ENCODE data around the gene PCSK4.
A peak's percentile ranks its signal among the peaks of the same experiment; 100 is the strongest.
"Not testable (repeated sequence)": the region's sequence is repeated elsewhere in the genome, so short reads cannot be mapped to it uniquely, and the experiment has no call there.

The PCSK4 gene

DNA sequence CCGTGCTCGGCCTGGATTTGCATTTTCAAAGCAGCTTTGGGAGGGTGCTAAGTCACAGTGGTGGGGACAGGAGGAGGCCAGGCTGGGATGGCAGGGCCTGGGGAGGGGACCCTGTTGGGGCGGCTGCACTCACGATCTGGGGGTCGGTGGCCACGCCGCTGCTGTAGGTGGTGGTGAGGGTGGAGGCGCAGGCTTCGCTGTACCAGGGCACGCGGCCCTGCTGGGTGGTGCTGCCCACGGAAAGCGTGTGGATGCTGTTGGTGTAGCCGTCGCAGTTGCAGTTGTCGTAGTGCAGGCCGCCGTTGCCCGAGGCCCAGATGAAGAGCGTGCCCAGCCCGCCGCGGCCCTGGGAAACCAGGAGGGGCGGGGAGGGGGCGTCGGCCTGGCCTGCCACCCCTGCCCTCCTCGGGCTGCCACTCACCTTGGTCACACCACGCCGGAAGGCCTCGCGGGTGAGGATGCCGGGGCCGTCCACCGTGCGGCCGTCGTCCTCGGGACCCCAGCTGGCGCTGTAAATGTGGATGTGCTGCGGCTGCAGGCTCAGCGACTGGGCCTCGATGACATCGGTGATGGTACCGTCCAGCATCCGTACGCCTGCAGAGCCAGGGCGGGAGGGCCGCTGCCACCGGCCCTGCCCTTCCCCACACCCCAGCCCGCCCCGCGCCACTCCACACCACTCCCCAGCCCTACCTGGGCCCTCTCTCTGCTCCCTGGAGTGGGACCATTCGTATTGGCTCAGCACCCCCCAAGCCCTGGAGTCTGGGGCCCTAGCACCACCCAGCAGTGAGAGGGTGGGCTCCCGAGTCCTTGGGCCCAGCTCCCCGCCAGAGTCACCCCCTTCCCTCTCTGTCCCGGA lies 3.2 kb downstream of the PCSK4 start:
- no peak for DNase-seq

DNA sequence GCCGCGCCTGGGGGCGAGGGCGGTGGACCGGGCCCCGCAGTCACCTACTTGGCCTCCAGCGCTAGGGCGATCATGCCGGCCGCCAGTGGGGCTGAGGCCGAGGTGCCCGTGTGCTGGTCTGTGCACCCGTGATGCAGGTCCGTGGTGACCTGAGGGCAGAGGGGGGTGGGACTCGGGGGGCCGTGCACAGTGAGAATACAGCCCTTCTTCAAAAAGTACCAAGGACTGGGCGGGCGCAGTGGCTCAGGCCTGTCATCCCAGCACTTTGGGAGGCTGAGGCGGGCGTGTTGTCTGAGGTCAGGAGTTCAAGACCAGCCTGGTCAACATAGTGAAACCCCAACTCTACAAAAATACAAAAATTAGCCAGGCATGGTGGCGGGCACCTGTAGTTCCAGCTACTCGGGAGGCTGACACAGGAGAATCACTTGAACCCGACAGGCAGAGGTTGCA lies 6.1 kb downstream of the PCSK4 start:
- DNase-seq = no peak

DNA sequence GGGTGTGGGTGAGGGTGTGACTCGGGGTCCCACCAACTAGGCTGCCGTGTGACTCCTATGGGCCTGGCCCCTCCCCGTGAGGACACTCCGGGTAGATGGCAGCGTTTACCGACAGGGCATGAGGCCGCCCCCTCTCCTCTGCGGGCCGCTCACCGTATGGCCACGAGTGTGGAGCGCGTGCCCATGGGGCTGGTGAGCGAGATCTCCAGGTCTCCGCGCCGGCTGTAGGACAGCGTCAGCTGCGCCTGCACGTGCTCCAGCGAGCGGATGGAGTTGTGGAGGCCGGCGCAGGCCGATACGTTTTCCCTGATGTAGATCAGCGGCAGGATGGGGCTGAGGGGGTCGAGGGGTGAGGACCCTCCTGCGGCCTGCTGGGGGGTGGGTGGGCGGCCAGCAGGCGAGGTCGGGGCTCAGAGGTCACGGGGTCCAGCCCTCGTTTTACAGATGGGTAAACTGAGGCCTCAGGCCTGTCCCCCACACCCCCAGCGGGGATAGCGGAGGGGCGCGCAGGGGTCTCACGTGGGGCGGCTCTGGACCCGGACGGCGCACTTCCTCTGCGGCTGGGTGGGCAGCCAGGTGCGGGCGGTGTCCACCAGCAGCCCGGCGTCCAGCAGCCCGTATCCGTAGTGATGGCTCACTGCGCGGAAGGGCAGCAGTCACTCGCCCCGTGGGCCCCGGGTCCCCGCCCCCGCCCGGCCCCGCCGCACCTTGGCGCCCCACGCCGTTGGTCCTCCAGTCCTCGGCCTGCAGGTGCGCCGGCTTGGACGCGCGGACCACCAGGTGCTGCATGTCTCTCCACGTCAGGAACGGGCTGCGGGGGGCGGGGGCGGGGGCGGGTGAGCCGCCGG lies 6.8 kb downstream of the PCSK4 start:
- no peak for DNase-seq

DNA sequence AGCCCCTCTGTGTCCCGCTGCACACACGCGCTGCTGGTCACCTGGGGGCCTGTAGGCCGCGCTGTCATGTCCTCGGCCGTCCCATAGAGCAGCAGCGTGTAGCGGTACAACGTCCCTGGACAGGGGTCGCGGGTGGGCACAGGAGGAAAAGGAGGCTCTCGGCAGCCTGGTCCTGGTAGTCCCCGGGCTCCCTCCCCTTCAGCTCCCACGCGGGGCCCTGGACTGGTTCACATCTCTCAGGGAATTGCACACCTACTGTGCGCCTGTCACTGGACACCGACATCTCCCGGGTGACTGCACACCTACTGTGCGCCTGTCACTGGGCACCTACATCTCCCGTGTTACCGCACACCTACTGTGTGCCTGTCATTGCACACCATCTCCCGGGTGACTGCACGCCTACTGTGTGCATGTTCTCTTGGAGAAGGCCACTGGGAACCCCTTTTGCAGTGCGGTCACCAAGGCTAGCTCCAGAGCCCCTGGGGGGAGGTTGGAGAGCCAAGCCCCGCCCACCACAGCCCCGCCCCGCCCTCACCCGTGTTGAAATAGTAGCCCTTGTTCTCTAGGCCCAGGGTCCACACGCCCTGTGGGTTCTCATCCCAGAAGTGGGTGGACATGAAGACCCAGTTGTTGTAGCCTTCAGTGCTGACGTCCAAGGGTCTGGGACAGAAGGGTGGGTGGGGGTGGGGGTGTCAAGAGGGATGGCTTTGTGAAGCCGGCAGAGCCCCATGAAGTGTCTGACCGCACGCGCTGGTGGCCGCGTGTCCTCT lies 7.6 kb downstream of the PCSK4 start:
- no peak for DNase-seq

DNA sequence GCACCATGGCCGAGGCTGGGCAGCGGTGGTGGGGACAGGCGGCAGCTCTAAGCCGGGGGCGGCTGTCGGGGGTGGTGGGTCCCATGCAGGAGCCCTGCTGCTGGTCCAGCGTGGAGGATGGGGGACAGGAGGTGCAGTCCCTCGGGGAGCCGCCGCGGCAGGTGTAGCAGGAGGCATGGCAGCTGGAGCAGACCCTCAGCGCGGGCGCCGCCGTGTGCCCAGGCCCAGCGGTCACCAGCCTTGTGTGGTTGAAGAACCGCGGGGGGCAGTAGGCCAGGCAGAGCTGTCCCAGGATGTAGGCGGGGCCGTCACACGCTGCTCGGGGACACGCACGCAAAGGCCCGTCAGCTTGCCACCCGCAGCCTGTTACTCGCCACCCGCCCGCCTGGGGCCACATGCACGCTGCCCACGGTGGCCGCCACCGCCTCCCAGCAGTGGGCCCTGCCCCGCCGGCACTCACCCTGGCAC lies 8.2 kb downstream of the PCSK4 start:
- no peak for DNase-seq

DNA sequence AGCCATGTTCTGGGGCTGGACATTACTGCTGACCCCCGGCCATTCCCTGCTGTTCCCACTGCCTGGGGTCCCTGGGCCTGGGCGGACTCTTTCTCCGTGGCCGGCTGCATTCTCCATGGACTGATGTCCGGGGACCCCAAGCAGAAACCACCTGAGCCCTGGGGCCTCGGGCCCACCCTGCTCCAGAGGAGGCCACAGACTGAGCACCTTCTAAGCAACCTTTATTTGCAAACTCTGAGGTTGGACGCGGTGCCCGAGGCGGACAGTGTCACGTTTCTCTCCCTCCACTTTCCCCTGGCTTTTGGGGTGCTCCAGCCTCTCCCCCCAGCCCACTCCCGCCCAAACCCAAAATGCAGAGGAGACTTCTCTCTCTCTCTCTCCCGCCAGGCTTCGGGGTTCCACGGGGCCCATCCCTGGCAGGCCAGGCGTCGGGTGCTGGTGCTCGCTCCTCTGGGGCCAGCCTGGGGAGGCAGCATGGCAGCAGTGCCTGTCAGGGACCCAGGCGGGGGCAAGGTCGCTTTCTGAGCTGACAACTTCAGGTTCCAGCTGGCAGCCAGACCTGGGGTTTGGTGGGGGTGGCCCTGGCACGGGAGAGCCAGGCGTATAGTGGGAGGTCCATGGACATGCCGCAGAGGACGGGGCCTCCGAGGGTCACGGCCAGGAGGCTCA lies 8.8 kb downstream of the PCSK4 start:
- no peak for DNase-seq

DNA sequence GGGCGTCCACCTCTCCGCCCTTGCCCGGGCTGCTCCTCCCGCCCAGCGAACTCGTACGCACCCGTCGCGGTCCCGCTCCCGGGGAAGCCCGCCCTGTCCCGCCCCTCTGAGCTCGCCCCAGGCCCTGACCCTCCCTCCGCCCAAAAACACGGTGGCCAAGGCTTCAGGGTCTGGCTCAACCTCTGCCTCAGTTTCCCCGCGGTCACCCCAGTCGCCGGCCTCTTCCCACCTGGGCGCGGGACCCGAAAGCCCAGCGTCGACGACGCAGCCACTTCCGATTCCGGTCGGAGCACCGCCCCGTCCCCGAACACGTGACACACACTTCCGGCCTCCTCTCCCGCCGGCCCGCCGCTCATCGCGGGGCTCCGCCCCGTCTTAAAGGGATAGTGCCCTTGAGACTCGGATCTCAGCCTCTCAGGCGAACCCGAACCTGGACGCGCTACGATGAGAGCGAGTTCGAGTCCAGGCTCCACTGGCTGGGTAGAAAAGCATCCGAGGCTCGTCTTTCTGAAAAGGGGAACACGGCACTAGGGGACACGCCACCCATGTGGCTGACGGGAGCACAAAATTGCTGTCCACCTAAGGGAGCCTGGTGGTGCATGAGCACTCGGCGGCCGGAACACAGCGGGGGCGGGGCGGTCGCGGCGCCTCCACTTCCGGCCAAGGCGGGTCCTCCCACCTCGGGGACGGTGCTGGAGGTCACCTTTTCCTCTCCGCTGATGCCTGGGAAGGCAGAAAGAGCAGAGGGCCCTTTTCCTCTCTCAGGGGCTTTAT lies 11.0 kb downstream of the PCSK4 start, which contains the start of gene C19orf25:
Gene C19orf25 (minus strand): TSS at position 282 of the 774 bp plus-strand sequence. CDS start 312 bp downstream, outside the sequence.
- peak; percentile 79 for DNase-seq

DNA sequence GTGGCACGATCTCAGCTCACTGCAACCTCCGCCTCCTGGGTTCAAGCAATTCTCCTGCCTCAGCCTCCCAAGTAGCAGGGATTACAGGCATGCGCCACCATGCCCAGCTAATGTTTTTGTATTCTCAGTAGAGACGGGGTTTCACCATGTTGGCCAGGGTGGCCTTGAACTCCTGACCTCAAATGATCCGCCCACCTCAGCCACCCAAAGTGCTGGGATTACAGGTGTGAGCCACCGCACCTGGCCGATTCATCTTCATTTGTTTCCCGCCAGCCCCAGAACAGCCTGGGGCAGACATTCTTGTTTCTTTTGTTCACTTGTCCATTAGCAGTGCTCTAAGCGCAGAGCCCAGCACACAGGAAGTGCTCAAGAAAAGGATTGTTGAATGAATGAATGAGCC lies 13.1 kb downstream of the PCSK4 start:
- DNase-seq = not testable (repeated sequence)

DNA sequence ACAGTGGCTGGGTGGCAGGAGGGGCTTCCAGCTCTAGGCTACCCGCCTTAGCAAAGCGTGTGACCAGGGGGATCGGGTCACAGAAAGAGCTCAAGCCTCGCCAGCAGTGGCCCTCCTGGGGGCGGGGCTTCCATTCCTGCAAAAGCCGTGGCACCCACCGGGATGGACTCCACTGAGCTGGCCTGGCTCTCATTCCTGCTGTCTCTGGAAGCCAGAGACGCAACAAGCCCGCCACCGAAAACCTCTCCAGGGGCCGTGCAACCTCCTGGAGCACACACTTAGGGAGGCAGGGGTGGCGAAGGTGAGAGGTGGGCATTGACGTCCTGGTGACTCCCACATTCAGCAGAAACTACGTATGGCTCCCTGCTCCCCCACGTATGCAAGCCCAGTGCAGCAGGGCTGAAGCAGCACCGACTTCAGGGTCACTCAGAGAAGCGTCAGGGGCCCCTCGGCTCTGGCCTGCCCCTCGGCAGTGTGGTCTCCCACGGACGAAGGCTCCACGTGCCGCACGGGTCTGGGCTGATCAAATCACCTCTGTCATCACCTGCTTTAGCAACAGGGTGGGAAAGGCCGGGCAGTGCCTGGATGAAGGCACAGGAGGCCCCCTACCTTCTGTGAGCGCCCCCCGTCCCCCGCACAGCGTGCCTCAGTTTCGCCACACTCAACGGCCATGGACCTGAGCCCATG lies 14.3 kb downstream of the PCSK4 start:
- DNase-seq = no peak

DNA sequence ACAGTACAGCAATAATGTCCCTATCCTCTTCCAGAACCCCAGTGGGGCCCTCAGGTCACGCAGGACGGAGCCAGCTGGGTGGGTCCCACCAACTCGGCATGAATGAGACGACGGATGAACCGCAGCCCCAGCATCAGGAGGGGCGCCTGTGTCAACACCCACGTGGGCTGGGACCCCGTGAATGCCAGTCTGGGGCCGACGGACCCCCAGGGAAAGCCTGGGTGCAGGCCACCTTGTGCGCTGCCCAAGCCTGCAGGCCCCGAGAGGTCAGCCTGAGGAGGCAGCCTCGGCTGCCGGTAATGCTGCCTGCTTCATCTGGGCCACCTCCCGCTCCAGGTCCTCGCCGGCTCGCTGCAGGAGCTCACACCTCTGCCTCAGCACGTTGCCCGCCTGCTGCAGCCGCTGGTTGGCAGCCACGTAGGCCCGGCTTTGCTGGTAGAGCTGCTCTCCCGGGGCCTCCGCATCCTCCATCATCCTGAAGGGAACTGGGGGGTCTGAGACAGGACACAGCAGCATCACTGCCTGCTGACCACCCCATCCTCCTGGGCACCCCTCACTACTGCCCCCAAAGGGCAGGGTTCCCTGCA lies 15.3 kb downstream of the PCSK4 start:
- DNase-seq = no peak

DNA sequence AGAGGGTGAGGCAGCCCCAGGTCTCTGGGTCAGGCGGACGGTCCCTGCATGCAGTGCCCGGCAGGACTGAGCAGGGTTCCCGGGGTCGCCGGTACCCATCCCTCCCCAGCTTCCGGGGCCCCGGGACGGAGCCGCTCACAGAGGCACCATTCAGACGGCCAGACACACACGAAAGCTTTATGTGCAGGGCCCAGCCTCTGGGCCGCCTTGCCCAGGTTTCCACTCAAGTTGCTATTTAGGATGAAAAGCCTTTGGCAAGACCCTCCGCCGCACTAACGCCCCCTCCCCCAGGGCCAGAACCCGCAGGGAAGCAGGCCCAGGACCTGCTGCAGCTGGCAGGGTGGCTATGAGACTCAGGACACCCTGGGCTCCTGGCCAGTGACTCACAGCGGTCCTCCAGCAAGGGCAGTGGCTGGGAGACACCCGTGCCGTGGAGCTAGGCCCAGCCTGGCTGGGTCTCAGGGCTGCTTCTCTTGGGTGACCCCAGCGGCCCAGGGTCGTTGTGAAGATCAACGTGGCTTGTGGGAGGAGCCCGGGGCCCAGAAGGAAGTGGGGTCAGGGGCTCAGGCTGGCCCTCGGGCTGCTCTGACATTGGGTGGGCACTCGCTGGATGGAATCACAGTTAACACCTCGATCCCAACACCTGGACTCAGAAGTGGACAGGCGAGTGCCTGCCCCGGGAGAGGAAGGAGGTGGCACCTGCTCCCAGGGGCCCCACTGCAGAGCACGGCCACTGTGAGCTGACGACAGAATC lies 16.0 kb downstream of the PCSK4 start:
- no peak for DNase-seq

DNA sequence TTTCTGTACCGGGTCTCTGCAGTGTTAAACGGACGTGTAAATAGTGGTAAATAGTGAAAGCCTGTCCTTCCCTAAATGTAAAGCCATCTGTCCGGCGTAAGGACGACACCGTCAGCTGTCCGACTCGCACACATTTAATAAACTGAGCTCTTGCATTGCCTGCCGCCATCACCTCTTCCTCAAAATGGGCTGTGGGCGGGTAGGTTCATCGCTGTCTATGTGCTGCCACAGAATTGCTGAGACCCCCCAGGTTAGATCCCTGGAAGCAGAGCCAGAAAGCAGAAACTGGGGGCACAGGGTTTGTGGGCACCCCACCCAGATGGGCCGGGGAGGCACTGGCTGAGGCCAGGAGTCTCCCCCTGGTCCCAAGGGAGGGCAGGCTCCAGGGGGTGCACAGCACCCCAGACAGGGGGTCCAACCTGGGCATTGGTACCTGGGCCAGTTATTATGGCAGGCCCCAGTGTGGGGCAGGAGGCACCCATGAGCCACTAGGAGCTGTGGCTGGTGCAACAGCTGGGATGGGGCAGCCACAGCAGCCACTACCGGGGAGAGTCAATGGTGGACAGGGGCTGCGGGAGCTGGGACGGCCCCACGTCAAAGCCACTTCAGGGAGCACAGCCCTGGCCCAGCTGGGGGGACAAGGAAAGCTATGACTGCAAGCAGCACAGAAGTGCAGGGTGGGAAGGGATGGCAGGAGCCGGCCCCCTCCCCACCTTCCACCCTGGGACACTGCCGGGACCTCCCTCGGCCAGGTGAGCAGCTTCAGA lies 16.9 kb downstream of the PCSK4 start:
- DNase-seq = no peak

DNA sequence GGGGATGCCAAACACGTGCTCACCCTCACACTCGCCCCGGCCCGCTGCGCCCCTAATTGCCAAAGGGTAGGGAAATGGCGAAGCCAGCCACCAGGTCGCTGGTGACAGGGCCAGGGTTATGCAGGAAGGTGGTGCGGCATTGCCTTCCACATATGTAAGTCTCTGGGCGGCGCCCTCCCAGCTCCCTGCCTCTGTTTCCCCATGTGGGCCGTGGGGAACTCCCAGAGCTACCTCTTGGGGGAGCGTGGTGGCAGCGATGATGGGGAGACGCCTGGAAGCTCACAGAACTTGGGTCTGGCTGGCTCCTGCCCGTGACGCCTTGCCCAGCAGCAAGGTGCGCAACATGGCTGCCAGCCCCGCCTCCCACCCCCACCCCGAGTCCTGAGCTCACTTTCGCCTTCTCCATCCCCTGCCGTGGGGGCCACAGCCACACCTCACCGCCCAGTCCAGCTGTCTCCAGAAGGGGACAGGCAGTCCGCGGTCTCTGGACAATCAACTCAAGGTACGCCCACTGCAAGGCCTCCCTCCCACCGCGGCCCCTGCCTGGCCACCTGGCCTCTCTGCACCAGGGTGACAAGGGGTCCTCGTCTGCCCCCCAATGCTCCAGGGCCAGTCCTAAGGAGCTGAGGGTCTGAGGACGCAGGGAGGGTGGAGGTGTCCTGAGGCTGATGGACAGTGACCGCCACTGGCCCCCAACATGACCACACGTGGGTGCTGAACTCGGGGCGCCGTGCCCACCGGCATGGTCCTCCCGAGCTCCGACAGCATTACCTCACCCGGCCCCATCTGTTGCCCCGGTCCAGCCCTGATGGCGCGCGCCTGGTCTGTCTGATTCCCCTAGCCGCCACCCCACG lies 17.7 kb downstream of the PCSK4 start:
- DNase-seq = no peak

DNA sequence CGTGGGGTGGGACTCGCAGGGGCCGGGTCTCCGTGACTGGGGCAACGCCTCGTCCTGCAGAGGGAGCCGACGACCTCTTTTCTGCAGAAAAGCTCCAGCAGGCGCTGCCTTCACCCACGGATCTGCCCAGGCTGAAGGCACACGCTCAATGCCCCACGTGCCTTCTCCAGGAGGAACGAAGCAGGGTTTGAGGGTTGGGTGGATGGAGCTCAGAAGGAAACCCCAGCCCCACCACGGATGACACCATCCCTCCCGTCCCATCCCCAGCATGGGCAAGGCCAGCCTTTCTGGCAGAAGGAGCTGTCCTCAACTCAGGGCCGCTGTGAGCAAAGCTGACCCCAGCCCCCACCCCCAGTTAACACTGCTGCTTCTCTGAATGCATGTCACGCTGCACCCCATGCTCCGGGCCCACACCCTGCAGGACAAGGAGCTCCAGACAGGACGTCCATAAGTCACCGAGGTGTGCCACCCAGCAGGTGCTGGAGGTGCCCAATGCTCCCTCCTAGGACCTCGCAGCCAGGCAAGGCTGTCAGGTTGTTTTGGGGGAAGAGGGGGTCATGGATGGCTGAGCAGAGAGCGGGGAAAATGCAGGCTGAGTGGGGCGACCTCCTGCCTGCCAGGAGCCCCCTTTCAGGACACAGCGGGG lies 18.5 kb downstream of the PCSK4 start:
- no peak for DNase-seq

DNA sequence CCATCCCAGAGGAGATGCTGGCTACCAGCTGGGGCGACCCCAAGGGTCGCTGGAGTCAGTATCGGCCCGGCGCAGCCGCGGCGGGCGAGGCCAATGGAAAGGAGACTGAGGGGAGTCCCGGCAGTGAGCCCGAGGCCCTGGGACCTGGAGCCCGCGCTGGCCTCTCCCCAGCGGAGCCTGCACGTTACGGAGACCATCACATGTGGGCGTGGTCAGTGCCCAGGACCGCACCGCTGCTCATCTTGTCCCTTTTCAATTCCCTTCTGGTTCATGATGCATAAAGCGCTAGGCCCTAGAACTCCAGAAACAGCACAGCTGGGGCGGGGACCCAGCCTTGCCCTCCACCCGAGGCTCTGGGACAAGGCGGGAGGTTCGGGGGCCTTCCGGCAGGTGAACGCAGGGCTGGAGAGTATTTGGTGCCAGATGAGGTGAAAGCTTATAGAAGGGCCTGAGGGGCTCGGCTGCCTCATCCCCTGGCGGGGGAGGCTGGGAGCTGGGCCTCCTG lies 19.1 kb downstream of the PCSK4 start:
- no peak for DNase-seq

DNA sequence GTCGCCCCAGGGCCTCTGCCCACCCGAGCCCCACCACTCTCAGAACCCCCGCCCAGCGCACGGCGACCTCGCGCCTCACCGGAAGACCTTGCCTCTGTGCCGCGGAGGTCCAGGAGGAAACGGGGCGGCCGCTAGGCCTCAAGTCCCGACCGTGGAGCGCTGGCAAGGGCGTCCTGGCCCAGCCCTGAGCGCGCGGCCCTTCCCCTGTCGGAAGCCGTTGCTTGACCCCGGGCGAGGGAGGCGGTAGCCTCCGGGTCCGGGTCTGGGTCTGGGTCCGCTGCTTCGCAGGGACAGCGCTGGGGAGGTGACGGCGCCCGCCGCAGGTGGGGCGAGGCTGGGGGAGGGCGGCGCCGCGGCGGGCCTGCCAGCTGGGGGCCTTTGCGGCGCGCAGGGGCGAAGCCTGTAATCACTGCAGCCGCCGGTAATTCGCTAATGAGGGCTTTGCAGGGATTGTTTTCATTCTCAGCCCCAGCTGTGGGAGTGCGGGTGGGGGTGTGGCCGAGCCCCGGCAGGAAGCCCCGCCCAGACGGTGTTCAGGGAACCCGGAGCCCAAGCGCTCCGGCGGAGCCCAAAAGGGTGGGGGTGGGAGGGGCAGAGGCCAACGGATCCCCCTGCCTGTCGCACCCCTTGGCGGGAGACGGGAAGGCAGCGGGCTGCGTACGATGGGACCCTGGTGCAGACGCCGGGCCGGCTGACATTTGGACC lies 19.7 kb downstream of the PCSK4 start:
- DNase-seq = no peak

DNA sequence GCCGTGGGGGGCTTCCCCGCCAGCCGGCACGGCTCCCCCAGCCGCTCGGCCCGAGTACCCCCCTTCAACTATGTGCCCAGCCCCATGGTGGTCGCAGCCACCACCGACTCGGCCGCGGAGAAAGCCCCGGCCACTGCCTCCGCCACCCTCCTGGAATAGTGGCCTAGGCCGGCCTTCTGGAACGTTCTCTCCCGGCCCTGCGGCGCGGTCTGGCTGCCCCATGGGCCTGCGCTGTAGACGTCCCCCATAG lies 20.2 kb downstream of the PCSK4 start:
- DNase-seq = no peak
